H1 (cell line): ENCODE measurements around the gene POLR3K. TPM values are rescaled to one million over a fixed set of nuclear protein-coding genes. Genes with fewer than 3 reads are reported as not detected.

Experiments
- CTCF ChIA-PET: fragments of 300-600 bp; sonication (Branson Sonifier 250); formaldehyde crosslinking; loops from one replicate; lab custom pipeline; 2021; ENCODE audit not compliant: partially characterized antibody; lab: Charles Lee
- POLR2A ChIA-PET: fragments of 300-600 bp; sonication (Branson Sonifier 250); formaldehyde crosslinking; loops from one replicate; lab custom pipeline; 2021; ENCODE audit warnings: inconsistent platforms; ENCODE audit not compliant: partially characterized antibody; lab: Charles Lee
- DNase-seq, 2 experiments: peaks; one replicate each; pipeline versions ENCODE4 v3.0.0 to v3.0.0-alpha.2; 2010 to 2022; ENCODE audit warnings: low spot score in 2 of 2, low read depth in 1 of 2, mixed read lengths in 1 of 2
- FAIRE-seq: peaks from 2 replicates; lab custom pipeline; 2011; peaks lifted over from hg19 to GRCh38; lab: Jason Lieb, UNC
- H2AFZ ChIP-seq: 2 replicates; pipeline ENCODE4 v1.8.1; 2012; ENCODE audit warnings: low read length, inconsistent platforms
- H2AK5ac ChIP-seq: 2 replicates; pipeline ENCODE4 v1.6.1; 2013; ENCODE audit warnings: low read depth, low read length
- H2BK120ac ChIP-seq: replicated peaks from 2 replicates; pipeline ENCODE3; 2013; ENCODE audit warnings: low read depth, low read length, inconsistent platforms
- H2BK12ac ChIP-seq: 2 replicates; pipeline ENCODE4 v1.6.1; 2013; ENCODE audit warnings: low read depth, low read length
- H2BK15ac ChIP-seq: 2 replicates; pipeline ENCODE4 v1.6.1; 2013; ENCODE audit warnings: low read length
- H2BK20ac ChIP-seq: 2 replicates; pipeline ENCODE4 v1.6.1; 2013; ENCODE audit warnings: low read length
- H2BK5ac ChIP-seq: 2 replicates; pipeline ENCODE4 v1.6.1; 2013; ENCODE audit warnings: low read depth, low read length
- H3K14ac ChIP-seq: 2 replicates; pipeline ENCODE4 v1.6.1; 2013; ENCODE audit warnings: inconsistent platforms; ENCODE audit not compliant: insufficient read length
- H3K18ac ChIP-seq: 2 replicates; pipeline ENCODE4 v1.6.1; 2013; ENCODE audit warnings: low read length; ENCODE audit errors: extremely low read depth
- H3K23ac ChIP-seq: 2 replicates; pipeline ENCODE4 v1.6.1; 2013; ENCODE audit warnings: inconsistent platforms; ENCODE audit not compliant: insufficient read length
- H3K23me2 ChIP-seq: 2 replicates; pipeline ENCODE4 v1.6.1; 2013; ENCODE audit warnings: low read depth, low read length
- H3K27ac ChIP-seq: 2 replicates; pipeline ENCODE4 v1.6.1; 2011; ENCODE audit warnings: low read depth, low read length, inconsistent platforms
- H3K27me3 ChIP-seq, 4 experiments: replicated peaks in 1 of 4; 1 replicate in 1 of 4; 2 replicates in 3 of 4; pipeline versions ENCODE4 v1.6.1 to v1.8.1; 2011 to 2013; ENCODE audit warnings: low read length in 3 of 4, mild to moderate bottlenecking in 3 of 4, inconsistent platforms in 2 of 4, mixed read lengths in 2 of 4, moderate library complexity in 1 of 4; ENCODE audit not compliant: control insufficient read depth in 3 of 4, insufficient read depth in 3 of 4; ENCODE audit errors: extremely low read depth in 1 of 4
- H3K36me3 ChIP-seq, 4 experiments: 2 replicates each; pipeline versions ENCODE4 v1.6.1 to v1.8.1; 2011 to 2013; ENCODE audit warnings: mild to moderate bottlenecking in 4 of 4, low read length in 3 of 4, moderate library complexity in 2 of 4, control low read depth in 1 of 4, inconsistent platforms in 1 of 4; ENCODE audit not compliant: insufficient read depth in 4 of 4, control insufficient read depth in 2 of 4
- H3K4ac ChIP-seq: replicated peaks from 2 replicates; pipeline ENCODE3; 2013; ENCODE audit warnings: low read length, low read depth, mixed read lengths, inconsistent platforms; ENCODE audit not compliant: insufficient read length
- H3K4me1 ChIP-seq, 4 experiments: replicated peaks in 1 of 4; 1 replicate in 1 of 4; 2 replicates in 3 of 4; pipeline versions ENCODE4 v1.6.1 to v1.8.1; 2011 to 2013; ENCODE audit warnings: low read length in 3 of 4, inconsistent platforms in 2 of 4, mixed read lengths in 1 of 4; ENCODE audit not compliant: insufficient read depth in 4 of 4, control insufficient read depth in 3 of 4
- H3K4me2 ChIP-seq, 2 experiments: 2 replicates each; pipeline versions ENCODE4 v1.6.1 to v1.8.1; 2011 to 2013; ENCODE audit warnings: low read depth in 2 of 2, low read length in 2 of 2, control low read depth in 1 of 2, inconsistent platforms in 1 of 2, mild to moderate bottlenecking in 1 of 2; ENCODE audit not compliant: insufficient read depth in 1 of 2
- H3K4me3 ChIP-seq, 4 experiments: fragments of 200-600, 300-600 bp in 1 of 4; sonication (generic), shearing (Covaris generic), sonication (Bioruptor Twin) in 1 of 4; 2 replicates each; pipeline versions ENCODE4 v1.5.1 to v1.8.1; 2011 to 2016; ENCODE audit warnings: low read length in 4 of 4, low read depth in 3 of 4, control low read depth in 2 of 4, inconsistent platforms in 2 of 4, mild to moderate bottlenecking in 2 of 4, mixed read lengths in 1 of 4, moderate library complexity in 1 of 4; ENCODE audit not compliant: insufficient read depth in 2 of 4; ENCODE audit errors: extremely low read depth in 1 of 4
- H3K56ac ChIP-seq: replicated peaks from 2 replicates; pipeline ENCODE3; 2013; ENCODE audit warnings: low read depth, mild to moderate bottlenecking, mixed read lengths, low read length, inconsistent platforms; ENCODE audit not compliant: insufficient read length
- H3K79me1 ChIP-seq: 2 replicates; pipeline ENCODE4 v1.6.1; 2013; ENCODE audit warnings: low read depth, low read length, control low read depth
- H3K79me2 ChIP-seq, 2 experiments: 2 replicates each; pipeline versions ENCODE4 v1.6.1 to v1.8.1; 2012 to 2013; ENCODE audit warnings: low read length in 2 of 2, mild to moderate bottlenecking in 2 of 2, inconsistent platforms in 1 of 2; ENCODE audit not compliant: insufficient read depth in 2 of 2, control insufficient read depth in 1 of 2
- H3K9ac ChIP-seq, 4 experiments: replicated peaks in 1 of 4; 1 replicate in 1 of 4; 2 replicates in 3 of 4; pipeline versions ENCODE4 v1.6.1 to v1.8.1; 2011 to 2013; ENCODE audit warnings: low read depth in 3 of 4, low read length in 3 of 4, control low read depth in 2 of 4, mild to moderate bottlenecking in 2 of 4, moderate library complexity in 2 of 4, inconsistent platforms in 1 of 4; ENCODE audit errors: extremely low read depth in 1 of 4
- H3K9me3 ChIP-seq, 2 experiments: 2 replicates each; pipeline versions ENCODE4 v1.6.1 to v1.8.1; 2012 to 2013; ENCODE audit warnings: mild to moderate bottlenecking in 2 of 2, moderate library complexity in 2 of 2, control low read depth in 1 of 2, inconsistent platforms in 1 of 2, low read depth in 1 of 2, low read length in 1 of 2, mixed read lengths in 1 of 2; ENCODE audit not compliant: insufficient read depth in 2 of 2
- H4K20me1 ChIP-seq, 2 experiments: replicated peaks in 1 of 2; 2 replicates each; pipeline versions ENCODE3 to v1.8.1; 2011 to 2013; ENCODE audit warnings: inconsistent platforms in 2 of 2, low read length in 2 of 2, mild to moderate bottlenecking in 1 of 2; ENCODE audit not compliant: insufficient read depth in 2 of 2, control insufficient read depth in 1 of 2
- H4K5ac ChIP-seq: 2 replicates; pipeline ENCODE4 v1.6.1; 2013; ENCODE audit warnings: low read length, low read depth, mixed read lengths, inconsistent platforms; ENCODE audit not compliant: insufficient read length
- H4K8ac ChIP-seq: 2 replicates; pipeline ENCODE4 v1.8.0; 2013; ENCODE audit warnings: mild to moderate bottlenecking, moderate library complexity, low read length, inconsistent platforms; ENCODE audit not compliant: insufficient read depth; ENCODE audit errors: extremely low read depth
- H4K91ac ChIP-seq: replicated peaks from 2 replicates; pipeline ENCODE3; 2013; ENCODE audit warnings: low read length, mixed read lengths, inconsistent platforms; ENCODE audit not compliant: insufficient read length
- CBX8 ChIP-seq: fragments of 300-800, 300-1000 bp; sonication (generic); IDR thresholded peaks from 2 replicates; pipeline ENCODE4 v1.7.1; 2016; ENCODE audit warnings: low read depth, low read length, borderline replicate concordance
- EGR1 ChIP-seq: IDR thresholded peaks from 2 replicates; pipeline ENCODE4 v1.6.1; 2011; ENCODE audit warnings: low read depth, low read length, borderline replicate concordance
- HDAC2 ChIP-seq, 2 experiments: fragments of 300-600 bp in 1 of 2; sonication (generic) in 1 of 2; IDR thresholded peaks; 2 replicates each; pipeline ENCODE4 v1.6.1; 2011 to 2012; ENCODE audit warnings: low read depth in 2 of 2, low read length in 2 of 2, mild to moderate bottlenecking in 2 of 2, moderate library complexity in 2 of 2, borderline replicate concordance in 1 of 2, inconsistent platforms in 1 of 2
- KDM5A ChIP-seq: fragments of 200-600 bp; IDR thresholded peaks from 2 replicates; pipeline ENCODE4 v1.7.1; 2012; ENCODE audit warnings: mild to moderate bottlenecking, low read length, inconsistent platforms, mixed read lengths
- PHF8 ChIP-seq: fragments of 200-600 bp; sonication (generic); conservative IDR thresholded peaks from 2 replicates; pipeline ENCODE4 v1.7.1; 2012; ENCODE audit warnings: low read depth, mild to moderate bottlenecking, inconsistent platforms, low read length, moderate library complexity
- RNF2 ChIP-seq: fragments of 200-900, 300-1000 bp; sonication (generic); IDR thresholded peaks from 2 replicates; pipeline ENCODE4 v1.7.1; 2016; ENCODE audit warnings: borderline replicate concordance, low read depth, mild to moderate bottlenecking, antibody characterized with exemption, low read length; ENCODE audit not compliant: poor library complexity, severe bottlenecking; ENCODE audit errors: missing control alignments
- SIRT6 ChIP-seq: IDR thresholded peaks from one replicate; pipeline ENCODE4 v1.7.1; 2012; ENCODE audit warnings: low read length, inconsistent platforms
- ZNF274 ChIP-seq: IDR thresholded peaks from 2 replicates; pipeline ENCODE4 v1.7.0; 2012; ENCODE audit warnings: low read length, borderline replicate concordance; ENCODE audit errors: extremely low read depth
- WGBS, 2 experiments: shearing (Covaris generic) in 1 of 2; methylation state at CpG; one replicate each; pipeline versions ENCODE4 v1.1.6 to v1.1.7; 2013 to 2015; ENCODE audit warnings: low lambda C conversion rate in 2 of 2, mixed read lengths in 2 of 2, inconsistent platforms in 1 of 2, low coverage in 1 of 2, missing lambda C conversion rate in 1 of 2; ENCODE audit not compliant: insufficient replicate concordance in 2 of 2, insufficient coverage in 1 of 2, insufficient read length in 1 of 2; ENCODE audit errors: extremely low coverage in 1 of 2, missing lambda C conversion rate in 1 of 2; 5-methylcytosine and 5-hydroxymethylcytosine counted together
- polyA plus RNA-seq, 7 experiments: library from polyadenylated mRNA; depleted of rRNA in 3 of 7; stranded (reverse) in 5 of 7; unstranded in 2 of 7; fragments of >200 nt in 5 of 7; fragments of 200-250 nt in 2 of 7; gene quantifications; 1 replicate in 5 of 7; 2 replicates in 1 of 7; 4 replicates in 1 of 7; pipeline versions ENCODE4 v1.2.1 to v1.2.3, GENCODE V29; 2011 to 2013; ENCODE audit warnings: missing spikeins in 2 of 7, mixed read lengths in 2 of 7
- total RNA-seq: library from RNA; stranded (reverse); fragmentation: NEBNext Ultra II Directional; extraction: Animal tissue kit (Norgen Biotek cat#: 25700); gene quantifications from 2 replicates; pipeline ENCODE4 v1.2.1, GENCODE V29; 2021

The POLR3K gene
- total and polyA plus RNA-seq, 2 of the 8 experiments (the other 6 are each of a cell fraction or from before 2014, with no cell fraction given) = 45.4 to 80.5 TPM

DNA sequence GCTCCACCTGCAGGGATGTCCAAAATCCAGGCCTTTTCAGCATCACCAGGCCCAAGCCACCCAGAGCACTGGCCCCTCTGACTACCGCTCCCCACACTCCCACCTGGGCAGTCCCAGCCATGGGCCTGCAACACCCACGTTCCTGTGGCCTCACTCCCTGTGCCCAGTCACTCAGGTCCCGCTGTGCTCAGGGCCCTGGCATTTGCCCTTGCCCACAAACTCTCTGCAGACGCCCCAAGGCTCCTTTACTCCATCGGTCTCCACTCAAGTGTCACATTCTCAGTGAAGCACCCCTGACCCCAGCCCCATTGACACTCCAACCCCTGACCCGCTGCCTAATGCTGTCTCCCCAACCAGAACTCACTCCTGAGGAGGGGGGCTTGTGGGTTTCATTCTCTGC lies 48.2 kb upstream of the POLR3K start:
- DNase-seq (no peak), FAIRE-seq (no peak)
- Histone ChIP-seq H4K8ac (no peak overlapping the region), H3K56ac (no peak overlapping the region), H3K4me1 (no peaks in the 10 kb centered on the region), H2BK20ac (no peak overlapping the region), H3K27me3 (no peaks in the 10 kb centered on the region; a peak in 1 of 7 replicates), H3K36me3 (peaks cover 0 to 3% (median 0%) of the 10 kb centered on the region in 4 experiments; a peak in 1 of 8 replicates), H3K4me3 (no peak overlapping the region), H3K79me1 (no peaks in the 10 kb centered on the region), H3K27ac (no peak overlapping the region), H2BK5ac (no peak overlapping the region), H2BK120ac (no peak overlapping the region), H3K23me2 (no peaks in the 10 kb centered on the region), H3K4ac (no peak overlapping the region), H3K23ac (no peak overlapping the region), H3K9me3 (no peaks in the 10 kb centered on the region), H4K91ac (no peak overlapping the region), H2AK5ac (no peak overlapping the region), H4K20me1 (peaks cover 3 to 10% of the 10 kb centered on the region in 2 experiments), H3K18ac (no peak overlapping the region), H4K5ac (no peak overlapping the region), H2BK12ac (no peak overlapping the region), H2BK15ac (no peak overlapping the region), H3K9ac (no peak overlapping the region), H3K14ac (no peak overlapping the region), H2AFZ (no peak overlapping the region), H3K79me2 (no peaks in the 10 kb centered on the region), H3K4me2 (no peak overlapping the region)
- POLR2A ChIA-PET = interaction anchor here (1.2 kb wide), 2 partner anchors 11 to 25 kb away, joined by 3 to 4 read pairs; no protein-coding TSS in a partner anchor
- 92% methylated on average over 6 of the region's 6 CpGs; no CpG with 5 or more reads in 1 of the 2 experiments for WGBS, 2 experiments
- CTCF ChIA-PET = interaction anchor here (1.0 to 1.2 kb wide), 2 partner anchors 11 to 66 kb away, joined by 3 read pairs; no protein-coding TSS in a partner anchor
- TF ChIP-seq PHF8 (no peak), RNF2 (no peak), CBX8 (no peak), SIRT6 (no peak), EGR1 (no peak), ZNF274 (no peak), HDAC2 (IDR thresholded peaks at IDR 0.05; ENCODE audit: borderline replicate concordance in 1 of 2, low read depth in 2 of 2, low read length in 2 of 2) (no peak), KDM5A (no peak)
